WTC11 (cell line): ENCODE results near the gene ZSCAN18. TPM values are rescaled to one million over a fixed set of nuclear protein-coding genes. Genes with fewer than 3 reads are reported as not detected.

Source experiments
- AFF4 ChIP-seq: sonication (generic); formaldehyde crosslinking; IDR thresholded peaks from 2 replicates; pipeline ENCODE4 v1.8.1; 2023; ENCODE audit warnings: mild to moderate bottlenecking, missing genetic modification reagents, borderline replicate concordance
- ATF2 ChIP-seq: sonication (generic); formaldehyde crosslinking; IDR thresholded peaks from 2 replicates; pipeline ENCODE4 v1.8.1; 2022; ENCODE audit warnings: low read depth, missing genetic modification reagents, borderline replicate concordance
- CBFB ChIP-seq: sonication (generic); formaldehyde crosslinking; IDR thresholded peaks from 2 replicates; pipeline ENCODE4 v1.8.1; 2022; ENCODE audit warnings: mild to moderate bottlenecking, low read depth, missing genetic modification reagents
- CREM ChIP-seq: sonication (generic); formaldehyde crosslinking; IDR thresholded peaks from 2 replicates; pipeline ENCODE4 v1.8.1; 2022; ENCODE audit warnings: mild to moderate bottlenecking, missing genetic modification reagents, moderate library complexity
- IRF2 ChIP-seq: sonication (generic); formaldehyde crosslinking; IDR thresholded peaks from 2 replicates; pipeline ENCODE4 v1.8.0; 2022; ENCODE audit warnings: low read depth, missing genetic modification reagents, borderline replicate concordance
- MAX ChIP-seq: sonication (generic); formaldehyde crosslinking; IDR thresholded peaks from 2 replicates; pipeline ENCODE4 v1.8.0; 2022; ENCODE audit warnings: mild to moderate bottlenecking, missing genetic modification reagents
- NR2C2 ChIP-seq: sonication (generic); formaldehyde crosslinking; IDR thresholded peaks from 2 replicates; pipeline ENCODE4 v1.8.0; 2022; ENCODE audit warnings: mild to moderate bottlenecking, missing genetic modification reagents
- SP1 ChIP-seq: sonication (generic); formaldehyde crosslinking; conservative IDR thresholded peaks from 2 replicates; pipeline ENCODE4 v1.8.1; 2022; ENCODE audit warnings: missing genetic modification reagents
- TCF7 ChIP-seq: sonication (generic); formaldehyde crosslinking; IDR thresholded peaks from 2 replicates; pipeline ENCODE4 v1.8.0; 2022; ENCODE audit warnings: mild to moderate bottlenecking, low read depth, missing genetic modification reagents, moderate library complexity
- USF1 ChIP-seq: sonication (generic); formaldehyde crosslinking; IDR thresholded peaks from 2 replicates; pipeline ENCODE4 v1.8.0; 2022; ENCODE audit warnings: mild to moderate bottlenecking, missing genetic modification reagents
- ZNF232 ChIP-seq: sonication (generic); formaldehyde crosslinking; IDR thresholded peaks from 2 replicates; pipeline ENCODE4 v1.8.0; 2022; ENCODE audit warnings: mild to moderate bottlenecking, missing genetic modification reagents
- ZNF425 ChIP-seq: fragments of 250-450 bp; sonication (Bioruptor Pico); conservative IDR thresholded peaks from 2 replicates; pipeline ENCODE4 v1.9.0; 2021; ENCODE audit warnings: mild to moderate bottlenecking
- ZNF532 ChIP-seq: fragments of 250-450 bp; sonication (Bioruptor Pico); IDR thresholded peaks from 2 replicates; pipeline ENCODE4 v1.9.0; 2021; ENCODE audit warnings: mild to moderate bottlenecking, borderline replicate concordance
- ZNF671 ChIP-seq: fragments of 250-450 bp; sonication (Bioruptor Pico); IDR thresholded peaks from 2 replicates; pipeline ENCODE4 v1.8.0; 2021; ENCODE audit warnings: mild to moderate bottlenecking
- ZSCAN18 ChIP-seq: fragments of 250-450 bp; sonication (Bioruptor Pico); IDR thresholded peaks from 2 replicates; pipeline ENCODE4 v2.1.2; 2022; ENCODE audit warnings: mild to moderate bottlenecking, moderate library complexity
- total RNA-seq: library from RNA; stranded (reverse); gene quantifications from 3 replicates; pipeline ENCODE4 v1.2.3, GENCODE V29; 2021

ZSCAN18 gene
- total RNA-seq, 1 experiment from 2014 or later, result 55.9 TPM

GRCh38 chr19:58056261-58056660 lies 41.8 kb downstream of the ZSCAN18 start (continued):
- TF ChIP-seq ZNF425 (CRISPR knock-in tag), result no peak
- TF ChIP-seq ZSCAN18 (CRISPR knock-in tag), result no peak
- TF ChIP-seq ATF2 (CRISPR knock-in tag), result no peak
- no peak for TF ChIP-seq ZNF532
- TF ChIP-seq CBFB (CRISPR knock-in tag), result no peak
- TF ChIP-seq IRF2, result no peak
- no peak for TF ChIP-seq ZNF671 (CRISPR knock-in tag)
- no peak for TF ChIP-seq ZNF232 (CRISPR knock-in tag)
- no peak for TF ChIP-seq USF1 (CRISPR knock-in tag)
- no peak for TF ChIP-seq SP1
- no peak for TF ChIP-seq NR2C2 (CRISPR knock-in tag)
- TF ChIP-seq AFF4 (CRISPR knock-in tag), result no peak
- no peak for TF ChIP-seq MAX
- no peak for TF ChIP-seq TCF7 (CRISPR knock-in tag)
- TF ChIP-seq CREM, result no peak
- TF ChIP-seq, all 79 proteins: peak for 0
